IPS-18a (cell line): ENCODE measurements around the gene DNAH5.
"Not testable (repeated sequence)": the region's sequence is repeated elsewhere in the genome, so short reads cannot be mapped to it uniquely, and the experiment has no call there.

Experiments
- H3K27ac ChIP-seq: one replicate; pipeline ENCODE4 v1.5.1; 2013; ENCODE audit warnings: low read length
- H3K27me3 ChIP-seq: one replicate; pipeline ENCODE4 v1.6.1; 2013; ENCODE audit warnings: mild to moderate bottlenecking, low read length; ENCODE audit not compliant: control insufficient read depth, insufficient read depth
- H3K36me3 ChIP-seq: one replicate; pipeline ENCODE4 v1.6.1; 2013; ENCODE audit warnings: low read depth, low read length; ENCODE audit not compliant: control insufficient read depth
- H3K4me1 ChIP-seq: one replicate; pipeline ENCODE4 v1.6.1; 2013; ENCODE audit warnings: low read depth, low read length; ENCODE audit not compliant: control insufficient read depth
- H3K4me3 ChIP-seq: one replicate; pipeline ENCODE4 v1.5.1; 2013; ENCODE audit warnings: low read length
- H3K9ac ChIP-seq: one replicate; pipeline ENCODE4 v1.6.1; 2013; ENCODE audit warnings: mild to moderate bottlenecking, low read length, moderate library complexity
- H3K9me3 ChIP-seq: one replicate; pipeline ENCODE4 v1.6.1; 2013; ENCODE audit warnings: low read depth, low read length; ENCODE audit not compliant: control insufficient read depth

The DNAH5 gene

GRCh38 chr5:13831351-13831750 lies 113.1 kb downstream of the DNAH5 start:
- Histone ChIP-seq H3K36me3 (no peaks in the 10 kb centered on the region), H3K9me3 (no peaks in the 10 kb centered on the region), H3K4me1 (no peaks in the 10 kb centered on the region), H3K4me3 (no peak overlapping the region), H3K27me3 (no peaks in the 10 kb centered on the region), H3K9ac (no peak overlapping the region), H3K27ac (no peak overlapping the region)

DNA sequence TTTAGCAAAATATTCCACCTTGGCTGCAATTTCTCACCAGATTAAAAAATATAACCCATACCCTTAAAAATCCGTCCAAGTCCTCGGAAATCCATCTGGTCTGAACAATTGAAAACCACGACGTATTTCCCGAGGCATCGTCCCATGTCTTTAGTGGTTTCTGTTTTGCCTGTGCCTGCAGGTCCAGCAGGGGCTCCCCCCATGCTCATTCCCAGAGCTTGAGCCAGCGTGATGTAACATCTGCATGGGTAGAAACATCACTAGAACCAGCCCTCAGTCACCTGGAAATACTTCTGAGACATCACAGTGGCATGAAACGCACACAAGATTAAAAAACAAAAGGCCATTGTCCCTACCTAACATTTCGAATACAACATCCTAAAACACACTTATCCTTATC lies 114.0 kb downstream of the DNAH5 start:
- no peak overlapping the region for H3K27ac ChIP-seq
- H3K4me1 ChIP-seq = no peaks in the 10 kb centered on the region
- H3K9ac ChIP-seq = no peak overlapping the region
- no peaks in the 10 kb centered on the region for H3K27me3 ChIP-seq
- H3K9me3 ChIP-seq = no peaks in the 10 kb centered on the region
- H3K36me3 ChIP-seq = no peaks in the 10 kb centered on the region
- H3K4me3 ChIP-seq = no peak overlapping the region

DNA sequence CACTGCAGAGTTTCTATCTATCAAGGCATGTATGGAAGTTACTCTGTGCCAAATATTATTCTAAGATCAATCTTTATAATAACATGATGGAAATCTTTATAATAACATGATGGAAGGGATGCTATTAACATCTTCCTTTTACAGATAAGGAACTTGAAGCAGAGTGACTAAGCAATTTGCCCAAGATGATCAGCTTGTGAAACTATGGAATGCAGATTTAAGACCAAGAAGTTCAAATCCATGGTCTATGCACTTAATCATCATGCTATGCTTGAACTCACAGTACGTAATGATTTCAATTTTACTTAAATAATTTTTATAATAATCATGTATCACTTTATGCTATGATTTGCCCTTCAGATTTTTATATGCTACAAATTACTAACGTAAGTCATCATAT lies 123.1 kb downstream of the DNAH5 start:
- H3K9me3 ChIP-seq = no peaks in the 10 kb centered on the region
- H3K27ac ChIP-seq = no peak overlapping the region
- H3K4me1 ChIP-seq = no peaks in the 10 kb centered on the region
- H3K36me3 ChIP-seq = no peaks in the 10 kb centered on the region
- H3K27me3 ChIP-seq = no peaks in the 10 kb centered on the region
- H3K4me3 ChIP-seq = no peak overlapping the region
- no peak overlapping the region for H3K9ac ChIP-seq

DNA sequence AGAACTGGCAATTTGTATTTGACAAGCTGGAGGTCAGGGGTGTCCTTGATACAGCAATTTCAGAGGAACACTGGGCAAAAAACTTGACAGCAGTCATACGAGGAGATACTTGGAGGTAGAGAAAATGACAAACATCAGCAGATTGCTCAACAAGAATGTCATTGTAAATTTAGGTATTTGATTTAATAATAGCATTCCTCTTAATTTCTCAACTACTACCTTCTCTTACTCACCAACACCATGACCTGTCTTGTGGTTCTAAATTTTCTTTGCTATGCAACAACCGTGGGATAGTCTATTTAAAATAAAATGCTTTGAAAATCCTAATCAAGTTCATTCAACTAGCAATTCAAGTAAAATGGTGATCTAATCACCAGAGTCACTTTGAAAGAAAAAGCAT lies 128.4 kb downstream of the DNAH5 start:
- Histone ChIP-seq H3K4me3 (no peak overlapping the region), H3K27ac (no peak overlapping the region), H3K27me3 (no peaks in the 10 kb centered on the region), H3K4me1 (no peaks in the 10 kb centered on the region), H3K9me3 (no peaks in the 10 kb centered on the region), H3K9ac (no peak overlapping the region), H3K36me3 (no peaks in the 10 kb centered on the region)

GRCh38 chr5:13814301-13814700 lies 130.2 kb downstream of the DNAH5 start:
- Histone ChIP-seq H3K27ac (no peak overlapping the region), H3K9ac (no peak overlapping the region), H3K9me3 (no peaks in the 10 kb centered on the region), H3K4me1 (no peaks in the 10 kb centered on the region), H3K4me3 (no peak overlapping the region), H3K27me3 (no peaks in the 10 kb centered on the region), H3K36me3 (no peaks in the 10 kb centered on the region)

DNA sequence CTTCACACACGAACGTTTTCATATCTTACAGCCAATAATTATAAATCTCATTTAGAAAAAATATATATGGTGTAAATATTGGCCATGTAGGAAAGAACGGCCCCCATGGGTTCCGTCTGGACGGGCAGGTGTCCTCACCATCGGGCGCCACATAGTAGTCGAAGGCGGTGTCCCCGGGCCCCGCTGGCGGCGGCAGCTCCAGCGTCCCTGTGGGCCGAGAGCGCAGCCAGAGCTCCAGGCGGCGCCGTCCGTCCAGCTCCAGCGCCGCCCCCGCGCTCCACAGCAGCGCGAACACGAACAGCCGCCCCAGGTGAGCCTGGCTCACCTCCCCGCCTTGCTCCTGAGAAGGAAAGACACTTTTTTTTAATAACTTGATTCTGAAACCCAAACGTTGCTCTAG lies 134.6 kb downstream of the DNAH5 start:
- Histone ChIP-seq H3K4me3 (no peak overlapping the region), H3K4me1 (no peaks in the 10 kb centered on the region), H3K36me3 (no peaks in the 10 kb centered on the region), H3K9me3 (peaks cover 6% of the 10 kb centered on the region), H3K27ac (no peak overlapping the region), H3K27me3 (no peaks in the 10 kb centered on the region), H3K9ac (no peak overlapping the region)

- H3K36me3 ChIP-seq = no peaks in the 10 kb centered on the region
- no peak overlapping the region for H3K9ac ChIP-seq
- H3K4me3 ChIP-seq = no peak overlapping the region
- peaks cover 6% of the 10 kb centered on the region for H3K9me3 ChIP-seq
- no peaks in the 10 kb centered on the region for H3K4me1 ChIP-seq
- no peak overlapping the region for H3K27ac ChIP-seq
- H3K27me3 ChIP-seq = no peaks in the 10 kb centered on the region
These were observed 140.2 kb downstream of the DNAH5 start for GRCh38 chr5:13804336-13804735.

DNA sequence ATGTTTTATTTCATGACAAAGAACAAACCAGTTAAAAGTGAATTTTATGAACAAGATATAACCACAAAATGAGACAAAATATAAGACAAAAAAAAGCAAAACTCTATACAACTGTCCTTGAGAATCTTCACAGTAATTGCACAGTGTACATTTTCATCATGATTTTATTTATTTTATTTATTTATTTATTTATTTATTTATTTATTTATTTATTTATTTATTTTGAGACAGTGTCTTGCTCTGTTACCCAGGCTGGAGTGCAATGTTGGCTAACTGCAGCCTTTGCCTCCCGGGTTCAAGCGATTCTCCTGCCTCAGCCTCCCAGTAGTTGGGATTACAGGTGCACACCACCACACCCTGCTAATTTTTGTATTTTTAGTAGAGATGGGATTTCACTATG lies 145.9 kb downstream of the DNAH5 start:
- not testable (repeated sequence) for H3K36me3 ChIP-seq, H3K9ac ChIP-seq, H3K4me3 ChIP-seq, H3K9me3 ChIP-seq, H3K27me3 ChIP-seq, H3K4me1 ChIP-seq, H3K27ac ChIP-seq

GRCh38 chr5:13785781-13786415 lies 158.6 kb downstream of the DNAH5 start:
- H3K27me3 ChIP-seq = no peaks in the 10 kb centered on the region
- no peak overlapping the region for H3K4me3 ChIP-seq
- no peaks in the 10 kb centered on the region for H3K9me3 ChIP-seq
- no peak overlapping the region for H3K27ac ChIP-seq
- no peaks in the 10 kb centered on the region for H3K4me1 ChIP-seq
- no peaks in the 10 kb centered on the region for H3K36me3 ChIP-seq
- no peak overlapping the region for H3K9ac ChIP-seq

DNA sequence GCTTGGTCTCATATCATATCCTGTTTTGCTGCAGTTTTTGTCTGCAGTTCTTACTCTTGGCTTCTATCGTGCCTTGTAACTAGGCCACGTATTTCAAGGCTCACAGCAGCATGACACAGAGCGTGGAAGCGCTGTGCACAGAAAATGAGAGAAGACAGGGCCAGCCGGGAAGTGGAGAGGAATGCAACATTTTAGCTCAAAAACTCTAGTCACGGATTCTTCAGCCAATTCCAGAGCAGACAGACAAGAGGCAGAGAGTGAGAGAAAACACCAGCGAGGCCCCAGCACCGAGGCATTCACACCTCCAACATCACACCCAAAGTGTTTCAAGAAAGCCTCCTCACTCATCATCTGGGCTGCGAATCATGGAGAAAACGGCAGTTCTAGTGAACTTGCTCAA lies 160.8 kb downstream of the DNAH5 start:
- no peaks in the 10 kb centered on the region for H3K27me3 ChIP-seq
- H3K4me1 ChIP-seq = no peaks in the 10 kb centered on the region

GRCh38 chr5:13780081-13780480 lies 164.4 kb downstream of the DNAH5 start:
- Histone ChIP-seq H3K9me3 (no peaks in the 10 kb centered on the region), H3K4me1 (no peaks in the 10 kb centered on the region), H3K27ac (no peak overlapping the region), H3K4me3 (no peak overlapping the region), H3K36me3 (no peaks in the 10 kb centered on the region), H3K27me3 (no peaks in the 10 kb centered on the region), H3K9ac (no peak overlapping the region)

More for the DNA sequence above, 160.8 kb downstream of the DNAH5 start:
- Histone ChIP-seq H3K9me3 (no peaks in the 10 kb centered on the region), H3K4me3 (no peak overlapping the region), H3K9ac (no peak overlapping the region), H3K36me3 (no peaks in the 10 kb centered on the region), H3K27ac (no peak overlapping the region)

GRCh38 chr5:13773649-13774048 lies 170.8 kb downstream of the DNAH5 start:
- Histone ChIP-seq H3K4me1 (no peaks in the 10 kb centered on the region), H3K9ac (no peak overlapping the region), H3K9me3 (no peaks in the 10 kb centered on the region), H3K27ac (no peak overlapping the region), H3K27me3 (no peaks in the 10 kb centered on the region), H3K4me3 (no peak overlapping the region), H3K36me3 (no peaks in the 10 kb centered on the region)
